Cardiac fibroblast (primary cell): ENCODE results near the gene MYH14.

Experiments used
- DNase-seq, 2 donors: peaks; one replicate each; pipeline versions ENCODE4 v3.0.0 to v3.0.0-alpha.2; 2010; ENCODE audit warnings: low read depth in 2 of 2
- H3K4me3 ChIP-seq, 2 donors: replicated peaks in 1 of 2; 1 replicate in 1 of 2; 2 replicates in 1 of 2; pipeline ENCODE4 v1.5.1; 2011; ENCODE audit warnings: low read depth in 2 of 2, low read length in 2 of 2, mild to moderate bottlenecking in 2 of 2, moderate library complexity in 1 of 2
- TF ChIP-seq, protein P1 (sequence below): IDR thresholded peaks from one replicate; pipeline ENCODE4 v1.5.1; 2011; ENCODE audit warnings: low read depth, mild to moderate bottlenecking, low read length, inconsistent platforms

Gene MYH14

DNA sequence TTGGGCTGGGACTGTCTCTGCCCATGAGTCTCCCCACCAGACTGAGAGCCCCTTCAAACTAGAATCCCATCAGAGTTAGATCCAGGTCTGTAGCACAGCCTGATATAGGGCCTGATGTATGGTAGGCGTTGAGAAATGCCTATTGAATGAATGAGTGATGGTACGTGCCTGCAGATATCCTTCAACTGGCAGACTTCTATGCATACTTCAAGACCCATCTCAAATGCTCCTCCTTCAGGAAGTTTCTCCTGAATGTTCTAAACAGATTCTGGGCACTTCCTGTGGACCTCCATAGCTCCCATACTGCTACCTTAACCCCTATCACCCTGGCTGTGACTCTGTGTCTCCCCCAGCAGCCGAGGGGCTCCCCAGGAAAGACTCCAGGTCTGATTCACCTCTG is 77.6 kb downstream of the MYH14 start:
- no peak overlapping the region for H3K4me3 ChIP-seq
- TF ChIP-seq, protein P1, sequence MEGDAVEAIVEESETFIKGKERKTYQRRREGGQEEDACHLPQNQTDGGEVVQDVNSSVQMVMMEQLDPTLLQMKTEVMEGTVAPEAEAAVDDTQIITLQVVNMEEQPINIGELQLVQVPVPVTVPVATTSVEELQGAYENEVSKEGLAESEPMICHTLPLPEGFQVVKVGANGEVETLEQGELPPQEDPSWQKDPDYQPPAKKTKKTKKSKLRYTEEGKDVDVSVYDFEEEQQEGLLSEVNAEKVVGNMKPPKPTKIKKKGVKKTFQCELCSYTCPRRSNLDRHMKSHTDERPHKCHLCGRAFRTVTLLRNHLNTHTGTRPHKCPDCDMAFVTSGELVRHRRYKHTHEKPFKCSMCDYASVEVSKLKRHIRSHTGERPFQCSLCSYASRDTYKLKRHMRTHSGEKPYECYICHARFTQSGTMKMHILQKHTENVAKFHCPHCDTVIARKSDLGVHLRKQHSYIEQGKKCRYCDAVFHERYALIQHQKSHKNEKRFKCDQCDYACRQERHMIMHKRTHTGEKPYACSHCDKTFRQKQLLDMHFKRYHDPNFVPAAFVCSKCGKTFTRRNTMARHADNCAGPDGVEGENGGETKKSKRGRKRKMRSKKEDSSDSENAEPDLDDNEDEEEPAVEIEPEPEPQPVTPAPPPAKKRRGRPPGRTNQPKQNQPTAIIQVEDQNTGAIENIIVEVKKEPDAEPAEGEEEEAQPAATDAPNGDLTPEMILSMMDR, result no peak
- DNase-seq, result no peak

DNA sequence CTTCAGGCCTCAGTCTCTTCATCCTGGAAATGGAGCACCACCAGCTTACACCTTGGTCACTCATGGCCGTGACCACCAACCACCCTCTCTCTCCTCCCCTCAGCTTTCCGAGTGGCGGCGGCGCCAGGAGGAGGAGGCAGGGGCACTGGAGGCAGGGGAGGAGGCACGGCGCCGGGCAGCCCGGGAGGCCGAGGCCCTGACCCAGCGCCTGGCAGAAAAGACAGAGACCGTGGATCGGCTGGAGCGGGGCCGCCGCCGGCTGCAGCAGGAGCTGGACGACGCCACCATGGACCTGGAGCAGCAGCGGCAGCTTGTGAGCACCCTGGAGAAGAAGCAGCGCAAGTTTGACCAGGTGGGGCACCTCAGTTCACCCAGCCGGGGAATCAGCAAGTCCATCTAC is 78.1 kb downstream of the MYH14 start:
- no peak for DNase-seq
- no peak overlapping the region for H3K4me3 ChIP-seq
- TF ChIP-seq, protein P1, result no peak

DNA sequence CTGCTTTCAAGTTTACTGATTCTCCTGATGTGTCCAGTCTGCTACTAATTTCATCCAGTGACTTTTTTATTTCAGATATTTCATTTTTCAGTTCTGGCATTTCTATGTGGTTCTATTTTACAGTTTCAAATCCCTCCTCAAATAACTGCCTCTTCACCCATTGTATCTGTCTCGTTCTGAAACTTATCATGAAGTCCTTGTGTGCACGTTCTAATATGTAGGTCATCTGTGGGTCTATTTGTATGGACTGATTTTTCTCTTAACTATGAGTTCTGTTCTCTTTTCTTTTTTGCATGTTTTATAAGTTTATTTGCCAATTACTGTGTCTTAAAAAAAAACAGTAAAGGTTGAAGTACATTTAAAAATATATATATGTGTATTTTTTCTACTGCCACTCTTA is 82.4 kb downstream of the MYH14 start:
- no peak for DNase-seq
- TF ChIP-seq, protein P1, result no peak

DNA sequence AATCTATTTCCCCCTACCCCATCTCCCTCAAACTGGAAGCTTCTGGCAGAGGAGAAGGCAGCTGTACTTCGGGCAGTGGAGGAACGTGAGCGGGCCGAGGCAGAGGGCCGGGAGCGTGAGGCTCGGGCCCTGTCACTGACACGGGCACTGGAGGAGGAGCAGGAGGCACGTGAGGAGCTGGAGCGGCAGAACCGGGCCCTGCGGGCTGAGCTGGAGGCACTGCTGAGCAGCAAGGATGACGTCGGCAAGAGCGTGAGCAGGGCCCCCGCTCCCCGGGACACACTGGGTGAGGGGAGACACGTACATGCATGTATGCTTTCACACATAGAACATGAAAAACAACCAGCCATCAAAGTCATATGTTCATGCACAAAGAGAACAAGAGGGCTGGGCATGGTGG is 83.0 kb downstream of the MYH14 start:
- no peak overlapping the region for H3K4me3 ChIP-seq
- TF ChIP-seq, protein P1, result no peak
- no peak for DNase-seq

More for the DNA sequence above, 82.4 kb downstream of the MYH14 start:
- no peak overlapping the region for H3K4me3 ChIP-seq

DNA sequence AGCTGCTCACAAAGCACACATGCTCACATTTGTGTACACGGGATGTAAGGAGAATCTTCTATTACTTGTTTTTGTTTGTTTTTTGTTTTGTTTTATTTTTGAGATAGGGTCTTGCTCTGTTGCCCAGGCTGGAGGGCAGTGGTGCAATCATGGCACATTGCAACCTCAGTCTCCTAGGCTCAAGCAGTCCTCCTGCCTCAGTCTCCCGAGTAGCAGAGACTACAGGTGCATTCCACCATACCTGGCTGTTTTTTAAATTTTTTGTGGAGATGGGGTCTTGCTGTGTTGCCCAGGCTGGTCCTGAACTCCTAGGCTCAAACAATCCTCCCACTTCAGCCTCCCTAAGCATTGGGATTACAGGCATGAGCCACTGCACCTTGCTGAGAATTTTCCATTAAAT is 83.9 kb downstream of the MYH14 start:
- TF ChIP-seq, protein P1, result no peak
- no peak overlapping the region for H3K4me3 ChIP-seq
- DNase-seq, result no peak

DNA sequence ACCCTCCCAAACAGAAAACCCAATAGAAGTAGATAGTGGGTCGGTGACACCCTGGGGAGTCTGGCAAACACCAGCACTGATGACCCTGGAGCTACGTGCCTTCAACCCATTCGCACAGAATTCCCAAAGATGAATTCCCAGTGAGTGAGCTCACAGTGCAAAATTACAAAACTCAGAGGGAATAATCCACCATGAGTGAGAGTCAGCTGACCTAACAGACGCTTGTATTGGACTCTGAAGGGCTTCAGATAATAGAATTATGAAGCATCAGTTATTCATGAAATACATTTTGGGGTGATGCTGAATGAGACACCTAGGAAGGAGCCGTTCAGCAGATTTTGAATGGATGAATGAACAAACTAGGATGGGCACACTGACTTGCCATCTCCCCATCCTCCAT is 85.5 kb downstream of the MYH14 start:
- no peak for DNase-seq
- TF ChIP-seq, protein P1, result no peak
- no peak overlapping the region for H3K4me3 ChIP-seq

DNA sequence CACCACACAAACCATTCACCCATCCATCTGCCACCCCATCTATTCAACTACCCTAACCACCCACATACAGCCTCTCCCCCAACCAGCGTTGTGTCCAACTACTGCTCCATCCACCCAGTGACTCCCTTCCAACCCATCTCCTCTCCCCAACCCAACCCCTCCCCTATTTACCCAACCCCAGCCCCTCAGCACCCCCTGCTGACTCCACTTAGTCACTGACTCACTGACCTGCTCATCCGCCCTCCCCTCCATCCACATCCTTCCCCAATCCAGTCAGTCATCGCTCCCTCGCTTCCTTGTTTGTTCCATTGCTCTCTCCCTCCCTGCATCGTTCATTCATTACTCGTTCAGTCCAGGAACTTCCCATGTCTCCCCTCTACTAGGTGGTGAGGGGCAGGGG is 86.6 kb downstream of the MYH14 start:
- TF ChIP-seq, protein P1, result no peak
- no peak for DNase-seq
- no peak overlapping the region for H3K4me3 ChIP-seq
